GM04504 (cell line): ENCODE data around the gene SMIM44.
"Not testable (repeated sequence)": the region's sequence is repeated elsewhere in the genome, so short reads cannot be mapped to it uniquely, and the experiment has no call there.

Experiments used
- DNase-seq: peaks from one replicate; pipeline ENCODE4 v3.0.0-alpha.2; 2012; ENCODE audit warnings: low read depth

Gene SMIM44

GRCh38 chr19:3517638-3518037, 34.4 kb upstream of the SMIM44 start:
- DNase-seq = no peak

GRCh38 chr19:3516675-3517207, 33.5 kb upstream of the SMIM44 start:
- no peak for DNase-seq

GRCh38 chr19:3515891-3516422, 32.7 kb upstream of the SMIM44 start:
- no peak for DNase-seq

- no peak for DNase-seq
Observed at GRCh38 chr19:3514930-3515329, 31.7 kb upstream of the SMIM44 start.

GRCh38 chr19:3513229-3514140, 30.2 kb upstream of the SMIM44 start:
- DNase-seq = no peak

GRCh38 chr19:3512562-3513228, 29.5 kb upstream of the SMIM44 start:
- no peak for DNase-seq

GRCh38 chr19:3511506-3512251, 28.4 kb upstream of the SMIM44 start:
- no peak for DNase-seq

GRCh38 chr19:3510727-3511126, 27.5 kb upstream of the SMIM44 start:
- DNase-seq = no peak

- DNase-seq = peak; percentile 17
Observed at GRCh38 chr19:3509566-3509989, 26.3 kb upstream of the SMIM44 start.

- DNase-seq = no peak
Observed at GRCh38 chr19:3508771-3509535, 25.7 kb upstream of the SMIM44 start.

- DNase-seq = not testable (repeated sequence)
Observed at GRCh38 chr19:3508121-3508661, 24.9 kb upstream of the SMIM44 start.

GRCh38 chr19:3507371-3508120, 24.3 kb upstream of the SMIM44 start:
- DNase-seq = no peak

GRCh38 chr19:3506384-3507340, 23.4 kb upstream of the SMIM44 start:
- no peak for DNase-seq

- DNase-seq = peak; percentile 98
Observed at GRCh38 chr19:3505598-3506383, 22.6 kb upstream of the SMIM44 start, which contains the start of gene FZR1. Gene FZR1, plus strand, starts transcription at chr19:3506311. Its CDS starts 16,679 bp downstream, at chr19:3522990.

GRCh38 chr19:3504735-3505134, 21.5 kb upstream of the SMIM44 start:
- no peak for DNase-seq

GRCh38 chr19:3503036-3503572, 19.9 kb upstream of the SMIM44 start:
- no peak for DNase-seq

- no peak for DNase-seq
Observed at GRCh38 chr19:3501780-3502179, 18.5 kb upstream of the SMIM44 start.
